Memory B cell (primary cell): ENCODE data around the gene ERICH3.
"Not testable (repeated sequence)": the region's sequence is repeated elsewhere in the genome, so short reads cannot be mapped to it uniquely, and the experiment has no call there.

Experiments
- ATAC-seq: fragments of 150-1000 bp; cut with Tn5 transposase; 2 replicates; pipeline ENCODE4 v1.10.0; 2021; ENCODE audit warnings: low read depth, mild to moderate bottlenecking, moderate library complexity
- DNase-seq, 2 donors: peaks; one replicate each; pipeline ENCODE4 v3.0.0; 2022; ENCODE audit warnings: low spot score in 2 of 2
- H3K27ac Mint-ChIP-seq: one replicate; pipeline ENCODE4 v1.8.0; 2022; ENCODE audit warnings: mild to moderate bottlenecking, moderate library complexity, mixed read lengths
- H3K27me3 Mint-ChIP-seq: one replicate; pipeline ENCODE4 v1.8.0; 2022; ENCODE audit warnings: mixed read lengths
- H3K36me3 Mint-ChIP-seq: one replicate; pipeline ENCODE4 v1.8.0; 2022; ENCODE audit warnings: mild to moderate bottlenecking, mixed read lengths
- H3K4me1 Mint-ChIP-seq: one replicate; pipeline ENCODE4 v1.8.0; 2022; ENCODE audit warnings: mixed read lengths
- H3K4me3 Mint-ChIP-seq: one replicate; pipeline ENCODE4 v1.8.0; 2022; ENCODE audit warnings: mild to moderate bottlenecking, moderate library complexity, mixed read lengths
- H3K9me3 Mint-ChIP-seq: one replicate; pipeline ENCODE4 v1.8.0; 2022; ENCODE audit warnings: mixed read lengths

ERICH3 gene

DNA sequence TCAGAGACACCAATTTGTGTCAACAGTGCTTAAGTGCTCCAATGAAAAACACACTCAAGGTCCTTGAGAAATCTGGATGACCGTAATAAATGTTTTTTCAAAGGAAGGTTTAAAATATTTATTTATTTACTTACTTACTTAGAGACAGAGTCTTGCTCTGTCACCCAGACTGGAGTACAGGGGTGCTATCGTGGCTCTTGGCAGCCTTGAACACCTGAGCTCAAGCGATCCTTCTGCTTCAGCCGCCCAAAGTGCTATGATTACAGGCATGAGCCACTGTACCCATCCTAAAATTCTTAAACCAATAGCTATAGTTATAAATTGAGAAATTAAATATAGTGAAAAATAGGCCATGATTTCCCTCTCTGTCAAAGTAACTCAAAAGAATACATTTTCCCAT lies 17.3 kb upstream of the ERICH3 start:
- H3K27me3 Mint-ChIP-seq = no peaks in the 10 kb centered on the region
- H3K4me1 Mint-ChIP-seq = peaks cover 3% of the 10 kb centered on the region
- DNase-seq = no peak
- H3K27ac Mint-ChIP-seq = no peak overlapping the region
- H3K4me3 Mint-ChIP-seq = no peak overlapping the region
- H3K36me3 Mint-ChIP-seq = no peaks in the 10 kb centered on the region
- no peak for ATAC-seq
- H3K9me3 Mint-ChIP-seq = no peaks in the 10 kb centered on the region

DNA sequence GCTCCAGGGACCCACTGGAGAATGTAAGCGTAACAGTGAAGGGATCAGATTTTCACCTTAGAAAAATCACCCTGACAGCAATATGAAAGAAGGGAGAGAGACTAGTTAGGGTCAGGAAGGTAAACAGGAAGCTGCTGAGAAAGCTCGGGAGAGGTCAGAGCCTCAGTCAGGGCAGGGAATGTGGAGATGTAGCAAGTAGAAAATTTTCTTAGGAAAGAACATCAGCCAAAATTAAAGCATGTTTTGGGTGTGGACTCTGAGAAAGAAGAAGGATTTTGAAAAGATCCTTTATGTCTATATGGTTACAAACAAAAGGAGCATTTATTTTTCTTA lies 16.7 kb upstream of the ERICH3 start:
- no peaks in the 10 kb centered on the region for H3K36me3 Mint-ChIP-seq
- no peak for ATAC-seq
- no peaks in the 10 kb centered on the region for H3K9me3 Mint-ChIP-seq
- no peak for DNase-seq
- H3K4me3 Mint-ChIP-seq = no peak overlapping the region
- peaks cover 3% of the 10 kb centered on the region for H3K4me1 Mint-ChIP-seq
- H3K27ac Mint-ChIP-seq = no peak overlapping the region
- H3K27me3 Mint-ChIP-seq = no peaks in the 10 kb centered on the region

GRCh38 chr1:74689621-74690363 lies 16.2 kb upstream of the ERICH3 start:
- no peaks in the 10 kb centered on the region for H3K9me3 Mint-ChIP-seq
- peak; percentile 26 for ATAC-seq
- peaks cover 3% of the 10 kb centered on the region for H3K4me1 Mint-ChIP-seq
- H3K27me3 Mint-ChIP-seq = no peaks in the 10 kb centered on the region
- no peak overlapping the region for H3K4me3 Mint-ChIP-seq
- H3K27ac Mint-ChIP-seq = no peak overlapping the region
- no peaks in the 10 kb centered on the region for H3K36me3 Mint-ChIP-seq
- DNase-seq = peak; percentile 49 to 54

DNA sequence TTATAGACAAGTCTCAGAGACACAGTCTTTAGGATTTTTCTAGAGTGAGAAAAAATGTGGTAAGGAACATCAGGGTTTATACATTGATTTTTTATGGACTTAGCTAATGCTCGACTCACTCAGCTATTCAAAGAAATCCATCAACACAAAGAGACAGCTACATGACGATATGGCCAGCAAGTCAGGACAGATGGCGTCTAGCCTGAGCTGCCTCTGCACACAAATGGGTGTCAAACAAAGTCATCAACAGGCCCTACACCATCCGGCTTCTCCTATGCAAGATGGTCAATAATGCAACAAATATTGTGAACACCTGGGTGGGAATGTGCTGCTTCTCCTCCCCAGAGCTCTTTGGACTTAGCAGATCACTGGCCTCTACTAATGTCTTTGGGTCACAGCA lies 13.3 kb upstream of the ERICH3 start:
- Mint-ChIP-seq H3K4me3 (no peak overlapping the region), H3K27ac (no peak overlapping the region), H3K4me1 (peaks cover 3% of the 10 kb centered on the region), H3K9me3 (no peaks in the 10 kb centered on the region), H3K36me3 (no peaks in the 10 kb centered on the region), H3K27me3 (no peaks in the 10 kb centered on the region)
- no peak for ATAC-seq
- no peak for DNase-seq

DNA sequence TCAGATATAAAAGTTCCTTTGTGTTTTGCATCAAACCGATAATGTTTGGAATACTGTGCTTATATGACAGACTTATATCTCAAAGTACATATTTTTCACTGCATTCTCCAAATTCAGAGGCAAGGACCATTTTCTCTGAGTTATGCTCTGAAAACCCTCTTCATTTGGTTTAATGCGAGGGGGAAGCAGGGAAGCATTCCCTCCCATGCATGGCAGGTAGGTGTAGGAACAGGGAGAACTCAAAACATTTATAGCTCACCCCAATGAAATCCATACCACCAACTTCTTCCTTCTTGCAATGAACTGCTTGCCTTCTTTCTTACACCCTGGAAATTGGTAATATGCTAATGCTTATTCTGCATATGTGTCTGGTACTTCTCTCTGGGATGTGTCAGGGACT lies 10.7 kb upstream of the ERICH3 start:
- no peaks in the 10 kb centered on the region for H3K27me3 Mint-ChIP-seq
- peaks cover 9% of the 10 kb centered on the region for H3K4me1 Mint-ChIP-seq
- DNase-seq = no peak
- H3K27ac Mint-ChIP-seq = no peak overlapping the region
- H3K9me3 Mint-ChIP-seq = no peaks in the 10 kb centered on the region
- H3K4me3 Mint-ChIP-seq = no peak overlapping the region
- ATAC-seq = no peak
- H3K36me3 Mint-ChIP-seq = no peaks in the 10 kb centered on the region

- Mint-ChIP-seq H3K27me3 (no peaks in the 10 kb centered on the region), H3K36me3 (no peaks in the 10 kb centered on the region), H3K4me1 (peaks cover 9% of the 10 kb centered on the region), H3K27ac (no peak overlapping the region), H3K4me3 (no peak overlapping the region), H3K9me3 (no peaks in the 10 kb centered on the region)
- DNase-seq (no peak), ATAC-seq (no peak)
These were observed 10.1 kb upstream of the ERICH3 start for GRCh38 chr1:74683656-74684055.

GRCh38 chr1:74681851-74682250 lies 8.3 kb upstream of the ERICH3 start:
- Mint-ChIP-seq H3K4me3 (no peak overlapping the region), H3K4me1 (peaks cover 9% of the 10 kb centered on the region), H3K36me3 (no peaks in the 10 kb centered on the region), H3K27me3 (no peaks in the 10 kb centered on the region), H3K27ac (no peak overlapping the region), H3K9me3 (no peaks in the 10 kb centered on the region)
- DNase-seq (no peak), ATAC-seq (no peak)

- H3K36me3 Mint-ChIP-seq = no peaks in the 10 kb centered on the region
- no peak overlapping the region for H3K4me3 Mint-ChIP-seq
- H3K27ac Mint-ChIP-seq = no peak overlapping the region
- no peaks in the 10 kb centered on the region for H3K9me3 Mint-ChIP-seq
- peaks cover 9% of the 10 kb centered on the region for H3K4me1 Mint-ChIP-seq
- H3K27me3 Mint-ChIP-seq = no peaks in the 10 kb centered on the region
- ATAC-seq (peak; percentile 70), DNase-seq (no peak)
These were observed 7.9 kb upstream of the ERICH3 start for GRCh38 chr1:74681449-74681848.

GRCh38 chr1:74681001-74681400 lies 7.4 kb upstream of the ERICH3 start:
- H3K36me3 Mint-ChIP-seq = no peaks in the 10 kb centered on the region
- peaks cover 9% of the 10 kb centered on the region for H3K4me1 Mint-ChIP-seq
- DNase-seq (no peak), ATAC-seq (no peak)
- H3K9me3 Mint-ChIP-seq = no peaks in the 10 kb centered on the region
- peak overlapping the region; percentile 4 for H3K4me3 Mint-ChIP-seq
- no peak overlapping the region for H3K27ac Mint-ChIP-seq
- H3K27me3 Mint-ChIP-seq = no peaks in the 10 kb centered on the region

- Mint-ChIP-seq H3K27me3 (no peaks in the 10 kb centered on the region), H3K27ac (no peak overlapping the region), H3K4me3 (no peak overlapping the region), H3K4me1 (peaks cover 9% of the 10 kb centered on the region), H3K36me3 (no peaks in the 10 kb centered on the region), H3K9me3 (no peaks in the 10 kb centered on the region)
- ATAC-seq (no peak), DNase-seq (no peak)
These were observed 6.2 kb upstream of the ERICH3 start for GRCh38 chr1:74679811-74680210.

DNA sequence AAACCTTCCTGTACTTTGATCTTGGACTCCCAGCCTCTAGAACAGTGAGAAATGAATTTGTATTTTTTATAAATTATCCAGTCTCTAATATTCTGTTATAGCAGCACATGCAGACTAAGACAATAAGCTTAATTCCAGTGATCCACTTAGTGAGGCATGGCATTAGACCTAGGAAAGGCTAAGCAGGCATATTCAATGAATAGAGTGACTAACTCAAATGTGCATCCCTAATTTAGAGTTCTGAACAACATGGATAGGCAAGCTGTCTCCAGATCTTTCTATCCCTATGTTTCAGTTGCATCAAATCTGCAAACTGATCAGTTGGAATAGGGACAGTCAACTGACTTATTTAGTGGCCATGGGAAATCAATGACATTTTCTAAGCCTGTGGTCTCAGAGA lies 4.3 kb upstream of the ERICH3 start:
- H3K4me3 Mint-ChIP-seq = no peak overlapping the region
- DNase-seq (no peak), ATAC-seq (no peak)
- no peaks in the 10 kb centered on the region for H3K27me3 Mint-ChIP-seq
- H3K27ac Mint-ChIP-seq = no peak overlapping the region
- peaks cover 23% of the 10 kb centered on the region for H3K4me1 Mint-ChIP-seq
- no peaks in the 10 kb centered on the region for H3K36me3 Mint-ChIP-seq
- no peaks in the 10 kb centered on the region for H3K9me3 Mint-ChIP-seq

- peak; percentile 61 for ATAC-seq
These were observed 871 bp upstream of the ERICH3 start for GRCh38 chr1:74674278-74675048.

GRCh38 chr1:74670866-74671265 lies 2.7 kb downstream of the ERICH3 start:
- not testable (repeated sequence) for H3K27ac Mint-ChIP-seq, ATAC-seq, H3K4me3 Mint-ChIP-seq, H3K36me3 Mint-ChIP-seq, DNase-seq, H3K9me3 Mint-ChIP-seq, H3K27me3 Mint-ChIP-seq
- H3K4me1 Mint-ChIP-seq = peaks cover 15% of the 10 kb centered on the region

More at GRCh38 chr1:74674278-74675048, 871 bp upstream of the ERICH3 start:
- peaks cover 3% of the 10 kb centered on the region for H3K27me3 Mint-ChIP-seq
- peaks cover 15% of the 10 kb centered on the region for H3K4me1 Mint-ChIP-seq
- H3K9me3 Mint-ChIP-seq = peaks cover 5% of the 10 kb centered on the region
- peaks cover 1% of the 10 kb centered on the region for H3K36me3 Mint-ChIP-seq
- H3K27ac Mint-ChIP-seq = no peak overlapping the region
- no peak for DNase-seq
- H3K4me3 Mint-ChIP-seq = peak overlapping the region; percentile 77

DNA sequence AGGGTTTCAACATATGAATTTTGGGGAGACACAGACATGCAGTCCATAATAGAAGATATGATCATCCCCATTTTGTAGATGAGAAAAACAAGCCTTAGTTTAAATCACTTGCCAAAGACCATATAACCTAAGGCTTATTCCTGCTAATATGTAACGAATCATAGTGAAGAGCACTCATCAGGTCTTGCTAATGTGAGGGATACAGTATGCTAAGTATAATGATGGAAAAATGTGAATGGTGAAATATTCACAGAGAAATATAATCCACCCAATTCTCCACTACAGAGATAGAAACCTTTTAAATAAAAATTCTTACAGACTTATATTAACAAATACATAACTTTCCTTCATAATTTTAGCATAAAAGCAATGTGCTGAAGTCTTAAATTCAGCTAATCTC lies 18.9 kb downstream of the ERICH3 start:
- Mint-ChIP-seq H3K4me1 (peaks cover 30% of the 10 kb centered on the region), H3K9me3 (peaks cover 5% of the 10 kb centered on the region), H3K36me3 (peaks cover 2% of the 10 kb centered on the region), H3K27ac (peak overlapping the region; percentile 94), H3K27me3 (no peaks in the 10 kb centered on the region), H3K4me3 (no peak overlapping the region)
- DNase-seq (no peak), ATAC-seq (no peak)

- ATAC-seq (peak; percentile 95), DNase-seq (peak; percentile 27 to 57)
- Mint-ChIP-seq H3K36me3 (no peaks in the 10 kb centered on the region), H3K27me3 (no peaks in the 10 kb centered on the region), H3K27ac (peak overlapping the region; percentile 94), H3K4me3 (peak overlapping the region; percentile 59), H3K4me1 (peaks cover 28% of the 10 kb centered on the region), H3K9me3 (no peaks in the 10 kb centered on the region)
These were observed 20.9 kb downstream of the ERICH3 start for GRCh38 chr1:74652711-74653139.
